ENCODE results near the gene NUP188.

DNA sequence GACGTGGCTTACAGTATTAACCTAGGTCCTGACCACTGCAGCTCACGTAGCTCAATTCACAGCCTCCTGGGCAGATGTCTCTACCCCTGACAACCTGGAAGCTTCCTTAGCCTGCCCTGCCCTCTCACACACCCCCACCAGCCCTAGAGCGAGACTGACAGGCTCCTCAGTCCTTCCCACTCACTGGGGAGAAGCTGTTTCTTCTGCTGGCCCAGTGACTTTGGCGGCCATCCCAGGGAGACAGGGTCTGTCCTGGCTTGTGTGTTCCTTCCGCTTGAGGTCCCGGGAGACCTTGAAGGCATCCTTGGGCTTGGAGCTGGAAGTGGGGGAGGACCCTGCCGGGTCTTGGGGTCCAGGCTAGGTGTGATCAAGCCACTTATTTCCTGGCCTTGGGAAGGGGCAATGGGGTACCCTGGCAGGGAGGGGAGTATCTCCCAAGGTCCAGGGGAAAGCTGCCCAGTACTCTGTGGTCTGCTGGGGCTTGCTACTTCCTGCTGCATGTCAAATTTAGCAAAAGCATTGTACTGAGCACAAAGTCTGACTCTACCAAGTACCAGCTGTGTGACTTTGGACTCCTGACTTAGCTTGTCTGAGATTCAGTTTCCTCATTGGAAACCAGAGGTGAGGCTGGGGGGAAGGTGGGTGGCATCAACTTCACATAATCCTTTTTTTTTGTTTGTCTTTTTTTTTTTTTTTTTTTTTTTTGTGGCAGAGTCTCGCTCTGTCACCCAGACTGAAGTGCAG lies 90.8 kb downstream of the NUP188 start:
- TF ChIP-seq CBX3 (IDR thresholded peaks at IDR 0.05; ENCODE audit: borderline replicate concordance, low read depth) (no peak), CREM (IDR thresholded peaks at IDR 0.05; ENCODE audit: low read depth) (no peak), NR2F1 (conservative IDR thresholded peaks at IDR 0.05) (no peak), NR2C2 (IDR thresholded peaks at IDR 0.05; ENCODE audit: borderline replicate concordance, control insufficient read depth, insufficient read length, low read depth) (no peak), POLR2A (IDR thresholded peaks at IDR 0.05; ENCODE audit: low read depth, low read length) (no peak), SREBF1 (IDR thresholded peaks at IDR 0.05; ENCODE audit: low read length) (no peak), SMC3 (IDR thresholded peaks at IDR 0.05; ENCODE audit: borderline replicate concordance, low read length) (no peak)
- TF ChIP-seq, protein P1, sequence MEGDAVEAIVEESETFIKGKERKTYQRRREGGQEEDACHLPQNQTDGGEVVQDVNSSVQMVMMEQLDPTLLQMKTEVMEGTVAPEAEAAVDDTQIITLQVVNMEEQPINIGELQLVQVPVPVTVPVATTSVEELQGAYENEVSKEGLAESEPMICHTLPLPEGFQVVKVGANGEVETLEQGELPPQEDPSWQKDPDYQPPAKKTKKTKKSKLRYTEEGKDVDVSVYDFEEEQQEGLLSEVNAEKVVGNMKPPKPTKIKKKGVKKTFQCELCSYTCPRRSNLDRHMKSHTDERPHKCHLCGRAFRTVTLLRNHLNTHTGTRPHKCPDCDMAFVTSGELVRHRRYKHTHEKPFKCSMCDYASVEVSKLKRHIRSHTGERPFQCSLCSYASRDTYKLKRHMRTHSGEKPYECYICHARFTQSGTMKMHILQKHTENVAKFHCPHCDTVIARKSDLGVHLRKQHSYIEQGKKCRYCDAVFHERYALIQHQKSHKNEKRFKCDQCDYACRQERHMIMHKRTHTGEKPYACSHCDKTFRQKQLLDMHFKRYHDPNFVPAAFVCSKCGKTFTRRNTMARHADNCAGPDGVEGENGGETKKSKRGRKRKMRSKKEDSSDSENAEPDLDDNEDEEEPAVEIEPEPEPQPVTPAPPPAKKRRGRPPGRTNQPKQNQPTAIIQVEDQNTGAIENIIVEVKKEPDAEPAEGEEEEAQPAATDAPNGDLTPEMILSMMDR (IDR thresholded peaks at IDR 0.05 in 2 of 3, conservative IDR thresholded peaks at IDR 0.05 in 1 of 3; ENCODE audit: control insufficient read depth in 2 of 3, extremely low read depth in 1 of 3, insufficient read depth in 1 of 3, low read depth in 3 of 3, low read length in 3 of 3), result no peak
- TF ChIP-seq, protein P2, sequence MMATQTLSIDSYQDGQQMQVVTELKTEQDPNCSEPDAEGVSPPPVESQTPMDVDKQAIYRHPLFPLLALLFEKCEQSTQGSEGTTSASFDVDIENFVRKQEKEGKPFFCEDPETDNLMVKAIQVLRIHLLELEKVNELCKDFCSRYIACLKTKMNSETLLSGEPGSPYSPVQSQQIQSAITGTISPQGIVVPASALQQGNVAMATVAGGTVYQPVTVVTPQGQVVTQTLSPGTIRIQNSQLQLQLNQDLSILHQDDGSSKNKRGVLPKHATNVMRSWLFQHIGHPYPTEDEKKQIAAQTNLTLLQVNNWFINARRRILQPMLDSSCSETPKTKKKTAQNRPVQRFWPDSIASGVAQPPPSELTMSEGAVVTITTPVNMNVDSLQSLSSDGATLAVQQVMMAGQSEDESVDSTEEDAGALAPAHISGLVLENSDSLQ (IDR thresholded peaks at IDR 0.05), result no peak
- TF ChIP-seq, protein P3, sequence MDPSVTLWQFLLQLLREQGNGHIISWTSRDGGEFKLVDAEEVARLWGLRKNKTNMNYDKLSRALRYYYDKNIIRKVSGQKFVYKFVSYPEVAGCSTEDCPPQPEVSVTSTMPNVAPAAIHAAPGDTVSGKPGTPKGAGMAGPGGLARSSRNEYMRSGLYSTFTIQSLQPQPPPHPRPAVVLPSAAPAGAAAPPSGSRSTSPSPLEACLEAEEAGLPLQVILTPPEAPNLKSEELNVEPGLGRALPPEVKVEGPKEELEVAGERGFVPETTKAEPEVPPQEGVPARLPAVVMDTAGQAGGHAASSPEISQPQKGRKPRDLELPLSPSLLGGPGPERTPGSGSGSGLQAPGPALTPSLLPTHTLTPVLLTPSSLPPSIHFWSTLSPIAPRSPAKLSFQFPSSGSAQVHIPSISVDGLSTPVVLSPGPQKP (IDR thresholded peaks at IDR 0.05; ENCODE audit: low read depth, low read length), result no peak

Data from GM12878 (cell line).